Measurements from ENCODE around the gene NSRP1.
"Not testable (repeated sequence)": the region's sequence is repeated elsewhere in the genome, so short reads cannot be mapped to it uniquely, and the experiment has no call there.

DNA sequence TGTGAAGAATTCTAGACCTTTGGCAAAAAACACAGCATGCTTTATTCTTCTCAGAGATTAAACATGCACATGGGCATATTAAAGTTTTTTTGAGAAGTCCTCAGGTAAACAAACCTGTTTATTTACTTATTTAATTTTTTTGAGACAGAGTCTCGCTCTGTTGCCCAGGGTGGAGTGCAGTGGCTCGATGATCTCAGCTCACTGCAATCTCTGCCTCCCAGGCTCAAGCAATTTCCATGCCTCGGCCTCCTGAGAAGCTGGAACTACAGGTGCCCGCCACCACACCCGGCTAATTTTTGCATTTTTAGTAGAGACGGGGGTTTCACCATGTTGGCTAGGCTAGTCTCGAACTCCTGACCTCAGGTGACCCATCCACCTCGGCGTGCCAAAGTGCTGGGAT, 84.0 kb downstream of the NSRP1 start:
- TF ChIP-seq, protein P1, sequence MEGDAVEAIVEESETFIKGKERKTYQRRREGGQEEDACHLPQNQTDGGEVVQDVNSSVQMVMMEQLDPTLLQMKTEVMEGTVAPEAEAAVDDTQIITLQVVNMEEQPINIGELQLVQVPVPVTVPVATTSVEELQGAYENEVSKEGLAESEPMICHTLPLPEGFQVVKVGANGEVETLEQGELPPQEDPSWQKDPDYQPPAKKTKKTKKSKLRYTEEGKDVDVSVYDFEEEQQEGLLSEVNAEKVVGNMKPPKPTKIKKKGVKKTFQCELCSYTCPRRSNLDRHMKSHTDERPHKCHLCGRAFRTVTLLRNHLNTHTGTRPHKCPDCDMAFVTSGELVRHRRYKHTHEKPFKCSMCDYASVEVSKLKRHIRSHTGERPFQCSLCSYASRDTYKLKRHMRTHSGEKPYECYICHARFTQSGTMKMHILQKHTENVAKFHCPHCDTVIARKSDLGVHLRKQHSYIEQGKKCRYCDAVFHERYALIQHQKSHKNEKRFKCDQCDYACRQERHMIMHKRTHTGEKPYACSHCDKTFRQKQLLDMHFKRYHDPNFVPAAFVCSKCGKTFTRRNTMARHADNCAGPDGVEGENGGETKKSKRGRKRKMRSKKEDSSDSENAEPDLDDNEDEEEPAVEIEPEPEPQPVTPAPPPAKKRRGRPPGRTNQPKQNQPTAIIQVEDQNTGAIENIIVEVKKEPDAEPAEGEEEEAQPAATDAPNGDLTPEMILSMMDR (IDR thresholded peaks at IDR 0.05) = not testable (repeated sequence)
- TF ChIP-seq POLR2A (IDR thresholded peaks at IDR 0.05) = not testable (repeated sequence)
